ENCODE measurements around the gene CCNYL1.
"Not testable (repeated sequence)": the region's sequence is repeated elsewhere in the genome, so short reads cannot be mapped to it uniquely, and the experiment has no call there.

CCNYL1 gene

DNA sequence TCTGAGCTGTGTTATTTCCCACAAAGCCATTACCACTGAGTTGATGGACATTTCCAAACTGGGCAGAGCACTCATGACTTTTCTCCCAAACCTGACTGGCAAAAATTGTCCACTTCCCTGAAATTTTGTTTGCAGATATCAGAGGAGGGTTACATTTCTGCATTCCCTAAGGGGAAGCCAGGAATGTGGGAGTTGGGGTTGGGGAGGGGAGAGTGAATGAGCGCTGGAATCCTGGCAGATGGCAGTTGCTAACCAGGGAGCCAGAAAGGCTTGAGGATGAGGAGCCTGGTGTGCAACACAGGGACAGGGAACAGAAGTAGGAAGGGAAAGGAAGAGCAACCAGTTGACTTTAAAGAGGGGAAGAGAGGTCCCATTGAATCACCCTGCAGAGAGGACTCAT lies 14.0 kb upstream of the CCNYL1 start:
- DNase-seq (ENCODE audit: low spot score) = no peak

GRCh38 chr2:207698301-207698700 lies 13.1 kb upstream of the CCNYL1 start:
- no peak for DNase-seq (ENCODE audit: low spot score)

GRCh38 chr2:207704078-207704477 lies 7.4 kb upstream of the CCNYL1 start:
- DNase-seq (ENCODE audit: low spot score) = no peak

DNA sequence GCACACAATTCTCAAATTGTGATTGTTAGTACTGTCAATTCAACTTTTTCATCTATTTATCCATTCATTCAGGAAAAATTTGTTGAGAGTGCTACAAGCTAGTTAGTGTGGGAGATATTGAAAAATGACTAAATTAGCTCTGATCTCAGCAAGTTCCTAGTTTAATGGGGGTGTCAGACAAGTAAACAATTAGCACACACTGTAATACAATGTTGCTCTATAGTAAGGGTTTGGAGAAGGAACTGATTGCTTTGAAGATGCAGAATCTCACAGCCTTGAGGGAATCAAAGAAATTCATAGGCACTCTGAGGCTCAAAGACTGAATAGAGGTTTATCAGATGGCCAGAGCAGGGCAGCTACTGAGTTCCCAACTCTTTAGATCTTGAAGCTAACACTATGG lies 6.8 kb upstream of the CCNYL1 start:
- DNase-seq (ENCODE audit: low spot score) = no peak

DNA sequence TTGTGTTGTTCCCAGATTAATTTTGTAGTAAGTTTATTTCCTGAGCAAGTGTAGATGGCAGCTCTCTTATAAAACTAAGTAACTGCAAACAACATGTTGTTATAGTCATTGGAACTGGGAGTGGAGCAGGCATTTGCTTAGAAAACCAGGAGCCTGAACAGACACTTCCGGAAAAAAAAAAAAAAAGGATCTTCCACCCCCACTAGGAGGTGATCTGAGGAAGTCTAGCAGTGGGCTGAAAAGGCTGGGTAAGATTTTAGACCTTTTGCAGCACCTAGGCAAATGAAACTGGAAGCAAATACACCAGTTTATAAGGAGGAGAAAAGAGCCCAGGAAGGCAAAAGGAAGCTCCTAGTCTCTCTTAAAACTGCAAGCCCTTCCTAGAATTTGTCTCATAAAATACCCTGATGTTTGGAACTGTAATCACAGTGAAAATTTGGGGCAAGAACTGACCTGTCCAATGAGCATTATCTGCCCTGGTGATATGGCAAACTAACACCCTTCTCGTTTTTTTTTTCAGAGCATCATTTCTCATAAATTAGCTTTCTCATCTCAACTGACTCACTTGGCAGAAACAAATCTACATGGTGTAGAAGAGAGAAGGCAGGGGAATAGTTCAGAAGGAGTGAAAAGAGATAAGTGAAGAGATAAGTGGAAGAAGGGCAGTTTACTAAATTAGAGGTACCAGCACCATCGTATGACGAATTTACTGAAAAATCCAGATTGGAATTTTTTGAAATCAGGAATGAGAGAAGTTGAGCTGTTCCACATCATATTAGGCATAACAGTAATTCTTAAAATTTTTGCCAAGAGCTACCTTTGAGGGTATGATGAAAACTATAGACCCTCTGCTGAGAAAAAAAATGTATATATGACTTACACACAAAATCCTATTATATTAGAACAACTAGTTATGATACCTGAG lies 4.2 kb upstream of the CCNYL1 start:
- DNase-seq (ENCODE audit: low spot score) = no peak

DNA sequence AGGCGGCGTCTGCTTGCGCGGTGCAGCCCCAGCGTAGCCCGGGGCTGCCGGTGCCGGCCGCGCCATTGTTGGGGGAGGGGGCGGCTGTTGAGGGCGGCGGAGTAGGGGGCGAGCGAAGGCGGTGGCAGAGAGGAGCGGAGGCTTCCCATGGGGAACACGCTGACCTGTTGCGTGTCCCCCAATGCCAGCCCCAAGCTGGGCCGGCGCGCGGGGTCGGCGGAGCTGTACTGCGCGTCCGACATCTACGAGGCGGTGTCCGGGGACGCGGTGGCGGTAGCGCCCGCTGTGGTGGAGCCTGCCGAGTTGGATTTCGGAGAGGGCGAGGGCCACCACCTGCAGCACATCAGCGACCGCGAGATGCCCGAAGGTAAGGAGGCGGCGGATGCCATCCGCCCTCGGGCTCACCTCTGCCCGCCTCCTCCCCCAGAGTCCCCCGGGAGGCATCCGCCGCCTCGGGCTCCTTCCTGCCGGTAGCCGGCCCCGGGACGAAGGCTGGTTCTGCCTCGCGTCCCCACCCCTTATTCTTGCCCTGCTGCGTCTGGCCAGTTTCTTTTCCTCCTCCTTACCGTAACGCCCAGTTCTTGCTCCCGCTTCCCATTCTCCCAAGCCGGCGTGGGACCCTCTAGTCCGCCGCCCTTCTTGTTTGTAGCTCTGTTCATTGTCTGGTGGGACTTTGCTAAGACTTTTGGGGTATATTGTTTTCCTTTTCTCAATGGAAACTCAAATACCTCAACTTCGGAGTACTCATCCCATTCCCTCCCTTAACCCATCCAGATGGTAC lies 500 bp downstream of the CCNYL1 start:
- DNase-seq (ENCODE audit: low spot score) = peak; percentile 59

DNA sequence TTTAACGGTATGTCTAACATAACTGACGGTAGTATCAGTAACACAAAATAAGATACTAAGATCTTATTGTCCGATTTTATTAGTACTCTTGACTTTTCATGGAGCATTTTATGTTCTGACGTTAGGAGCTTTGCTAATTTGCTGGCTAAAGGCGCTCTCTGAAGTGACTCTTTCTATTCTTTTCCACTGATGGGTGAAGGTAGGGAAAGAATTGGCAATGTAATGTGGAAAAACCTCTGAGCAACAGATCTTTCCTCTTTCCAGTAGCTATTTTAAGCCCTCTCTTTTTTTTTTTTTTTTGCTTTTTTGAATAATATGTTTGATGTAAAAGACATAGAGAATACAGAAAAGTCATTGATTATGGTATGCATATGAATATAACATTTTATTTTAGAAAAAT lies 4.6 kb downstream of the CCNYL1 start:
- DNase-seq (ENCODE audit: low spot score) = no peak

DNA sequence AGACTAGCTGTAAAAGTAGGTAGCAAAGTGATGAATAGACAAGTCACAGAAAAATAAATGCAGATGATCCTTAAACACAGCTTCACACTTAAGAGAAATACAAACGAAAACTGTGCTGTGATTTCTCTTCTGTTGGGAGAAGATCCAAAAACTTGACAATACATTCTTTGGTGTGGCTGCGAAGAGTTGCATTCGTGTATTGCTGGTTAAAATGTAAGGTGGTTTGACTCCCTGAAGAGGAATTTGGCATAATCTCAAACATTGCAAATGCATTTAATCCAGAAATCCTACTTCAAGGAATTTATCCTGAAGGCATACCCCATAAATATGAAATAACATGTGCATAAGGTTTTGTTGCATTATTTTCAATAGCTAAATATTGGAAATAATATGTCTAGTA lies 7.1 kb downstream of the CCNYL1 start:
- DNase-seq (ENCODE audit: low spot score) = no peak

GRCh38 chr2:207719008-207719407 lies 7.6 kb downstream of the CCNYL1 start:
- DNase-seq (ENCODE audit: low spot score) = no peak

DNA sequence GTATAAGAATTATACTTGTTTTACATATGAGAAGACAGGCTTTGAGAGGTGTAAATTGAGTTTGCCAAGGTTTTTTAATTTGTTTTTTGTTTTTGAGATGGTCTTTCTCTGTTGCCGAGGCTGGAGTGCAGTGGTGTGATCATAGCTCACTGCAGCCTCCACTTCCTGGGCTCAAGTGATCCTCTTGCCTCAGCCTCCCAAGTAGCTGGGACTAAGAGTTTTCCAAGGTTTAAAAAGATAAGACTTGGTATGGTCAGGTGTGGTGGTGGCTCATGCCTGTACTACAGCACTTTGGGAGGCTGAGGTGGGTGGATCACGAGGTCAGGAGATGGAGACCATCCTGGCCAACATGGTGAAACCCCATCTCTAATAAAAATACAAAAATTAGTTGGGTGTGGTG lies 8.2 kb downstream of the CCNYL1 start:
- DNase-seq (ENCODE audit: low spot score) = not testable (repeated sequence)

GRCh38 chr2:207720517-207721187 lies 9.2 kb downstream of the CCNYL1 start:
- peak; percentile 25 for DNase-seq (ENCODE audit: low spot score)

- no peak for DNase-seq (ENCODE audit: low spot score)
Observed at GRCh38 chr2:207722773-207723424, 11.5 kb downstream of the CCNYL1 start.

GRCh38 chr2:207723425-207723787 lies 12.0 kb downstream of the CCNYL1 start:
- peak; percentile 34 for DNase-seq (ENCODE audit: low spot score)

- no peak for DNase-seq (ENCODE audit: low spot score)
Observed at GRCh38 chr2:207724113-207724512, 12.7 kb downstream of the CCNYL1 start.

- peak; percentile 18 for DNase-seq (ENCODE audit: low spot score)
Observed at GRCh38 chr2:207725873-207726578, 14.6 kb downstream of the CCNYL1 start.

GRCh38 chr2:207727261-207727660 lies 15.8 kb downstream of the CCNYL1 start:
- DNase-seq (ENCODE audit: low spot score) = no peak

- no peak for DNase-seq (ENCODE audit: low spot score)
Observed at GRCh38 chr2:207729465-207729998, 18.1 kb downstream of the CCNYL1 start.

GRCh38 chr2:207731138-207731537 lies 19.7 kb downstream of the CCNYL1 start:
- DNase-seq (ENCODE audit: low spot score) = no peak

DNA sequence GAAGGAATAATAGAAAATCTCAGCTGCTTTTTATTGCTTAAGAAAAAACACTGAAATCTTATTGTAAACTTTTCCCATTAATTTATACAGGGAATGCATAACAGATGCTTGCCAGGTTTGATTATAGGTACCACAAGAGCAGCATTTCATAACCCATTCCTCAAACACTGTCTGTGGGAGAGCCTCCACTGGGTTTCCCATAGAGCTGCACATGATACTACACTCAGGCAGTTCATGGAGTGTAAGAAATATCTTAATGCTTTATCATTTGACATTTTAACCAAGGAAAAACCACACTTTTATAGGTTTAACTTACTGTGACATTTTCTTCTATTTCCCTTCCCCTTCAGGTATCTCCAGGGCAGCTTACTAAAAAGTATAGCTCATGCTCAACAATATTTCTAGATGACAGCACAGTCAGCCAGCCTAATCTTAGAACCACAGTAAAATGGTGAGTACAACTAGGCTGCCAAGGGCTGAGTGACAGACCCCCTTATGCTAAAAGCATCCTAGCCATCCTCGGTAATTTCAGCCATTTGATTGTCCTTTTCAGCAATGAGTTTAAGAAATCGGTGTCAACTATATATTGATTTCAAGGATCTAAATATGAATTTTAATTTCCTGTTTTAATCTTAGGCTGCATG lies 22.3 kb downstream of the CCNYL1 start:
- no peak for DNase-seq (ENCODE audit: low spot score)

GRCh38 chr2:207734264-207734635 lies 22.8 kb downstream of the CCNYL1 start:
- peak; percentile 47 for DNase-seq (ENCODE audit: low spot score)
